ENCODE measurements around the gene BCOR. TPM values are rescaled to one million over a fixed set of nuclear protein-coding genes. Genes with fewer than 3 reads are reported as not detected.

Gene BCOR
- total and polyA plus RNA-seq, 9 of the 15 experiments (the other 6 are each of a cell fraction or from before 2014, with no cell fraction given), result 27.5 to 113 (median 37.6) TPM

DNA sequence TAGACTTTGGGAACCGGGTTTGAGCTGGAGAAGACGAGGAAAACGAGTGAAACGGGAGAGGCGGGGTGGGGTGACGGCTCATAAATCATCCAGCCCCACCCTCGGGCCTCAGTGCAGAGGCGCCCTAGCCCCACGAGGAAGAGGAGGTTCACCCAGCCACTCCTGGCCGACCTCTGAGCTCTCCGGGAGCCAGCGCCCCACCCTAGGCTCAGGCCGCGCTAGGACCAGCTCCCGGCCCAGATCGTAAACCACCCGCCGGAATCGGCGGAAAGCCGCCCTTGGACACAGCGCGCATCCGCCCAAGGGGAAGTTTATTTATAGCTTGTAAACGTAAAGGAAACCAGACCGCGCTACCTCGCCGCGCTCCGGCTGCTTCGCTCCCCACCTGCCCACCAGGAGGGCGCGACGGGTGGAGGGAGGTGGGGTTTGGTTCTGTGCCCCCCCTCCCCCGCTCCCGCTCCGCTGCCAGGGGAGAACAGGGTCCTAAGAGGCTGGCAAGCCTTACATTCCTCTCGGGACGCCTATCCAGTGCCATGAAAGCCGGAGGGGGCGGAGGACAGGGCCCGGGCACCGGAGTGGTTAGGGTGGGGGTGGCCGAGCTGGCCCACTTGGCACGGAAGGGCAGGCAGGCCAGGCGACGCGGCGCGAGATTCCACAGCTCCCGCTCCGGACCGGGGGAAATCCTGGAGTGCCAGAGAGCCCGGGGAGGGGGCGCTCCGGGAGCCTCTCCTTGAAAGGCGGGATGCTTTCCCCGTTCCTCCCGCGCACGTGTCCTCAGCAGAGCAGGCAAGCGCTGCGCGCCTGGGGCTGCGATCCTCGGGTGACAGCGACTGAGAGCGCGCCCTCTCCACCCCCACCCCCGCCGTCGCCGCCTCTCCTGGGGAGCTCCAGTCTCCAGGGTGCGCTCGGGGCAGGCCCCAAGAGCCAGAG is 84.2 kb downstream of the BCOR start (continued):
- TF ChIP-seq, protein P1, sequence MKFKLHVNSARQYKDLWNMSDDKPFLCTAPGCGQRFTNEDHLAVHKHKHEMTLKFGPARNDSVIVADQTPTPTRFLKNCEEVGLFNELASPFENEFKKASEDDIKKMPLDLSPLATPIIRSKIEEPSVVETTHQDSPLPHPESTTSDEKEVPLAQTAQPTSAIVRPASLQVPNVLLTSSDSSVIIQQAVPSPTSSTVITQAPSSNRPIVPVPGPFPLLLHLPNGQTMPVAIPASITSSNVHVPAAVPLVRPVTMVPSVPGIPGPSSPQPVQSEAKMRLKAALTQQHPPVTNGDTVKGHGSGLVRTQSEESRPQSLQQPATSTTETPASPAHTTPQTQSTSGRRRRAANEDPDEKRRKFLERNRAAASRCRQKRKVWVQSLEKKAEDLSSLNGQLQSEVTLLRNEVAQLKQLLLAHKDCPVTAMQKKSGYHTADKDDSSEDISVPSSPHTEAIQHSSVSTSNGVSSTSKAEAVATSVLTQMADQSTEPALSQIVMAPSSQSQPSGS (CRISPR knock-in tag; IDR thresholded peaks at IDR 0.05), result no peak
- TF ChIP-seq, protein P2, sequence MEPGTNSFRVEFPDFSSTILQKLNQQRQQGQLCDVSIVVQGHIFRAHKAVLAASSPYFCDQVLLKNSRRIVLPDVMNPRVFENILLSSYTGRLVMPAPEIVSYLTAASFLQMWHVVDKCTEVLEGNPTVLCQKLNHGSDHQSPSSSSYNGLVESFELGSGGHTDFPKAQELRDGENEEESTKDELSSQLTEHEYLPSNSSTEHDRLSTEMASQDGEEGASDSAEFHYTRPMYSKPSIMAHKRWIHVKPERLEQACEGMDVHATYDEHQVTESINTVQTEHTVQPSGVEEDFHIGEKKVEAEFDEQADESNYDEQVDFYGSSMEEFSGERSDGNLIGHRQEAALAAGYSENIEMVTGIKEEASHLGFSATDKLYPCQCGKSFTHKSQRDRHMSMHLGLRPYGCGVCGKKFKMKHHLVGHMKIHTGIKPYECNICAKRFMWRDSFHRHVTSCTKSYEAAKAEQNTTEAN (CRISPR knock-in tag; IDR thresholded peaks at IDR 0.05), result no peak
- TF ChIP-seq HNRNPL (IDR thresholded peaks at IDR 0.05; ENCODE audit: low read depth, low read length), result peak; percentile 70; the same call in 1 of the 2 replicates
- TF ChIP-seq DACH1 (IDR thresholded peaks at IDR 0.05; ENCODE audit: partially characterized antibody), result no peak
- TF ChIP-seq MEF2D (tag; conservative IDR thresholded peaks at IDR 0.05; ENCODE audit: low read depth), result peak; percentile 81
- TF ChIP-seq, protein P3, sequence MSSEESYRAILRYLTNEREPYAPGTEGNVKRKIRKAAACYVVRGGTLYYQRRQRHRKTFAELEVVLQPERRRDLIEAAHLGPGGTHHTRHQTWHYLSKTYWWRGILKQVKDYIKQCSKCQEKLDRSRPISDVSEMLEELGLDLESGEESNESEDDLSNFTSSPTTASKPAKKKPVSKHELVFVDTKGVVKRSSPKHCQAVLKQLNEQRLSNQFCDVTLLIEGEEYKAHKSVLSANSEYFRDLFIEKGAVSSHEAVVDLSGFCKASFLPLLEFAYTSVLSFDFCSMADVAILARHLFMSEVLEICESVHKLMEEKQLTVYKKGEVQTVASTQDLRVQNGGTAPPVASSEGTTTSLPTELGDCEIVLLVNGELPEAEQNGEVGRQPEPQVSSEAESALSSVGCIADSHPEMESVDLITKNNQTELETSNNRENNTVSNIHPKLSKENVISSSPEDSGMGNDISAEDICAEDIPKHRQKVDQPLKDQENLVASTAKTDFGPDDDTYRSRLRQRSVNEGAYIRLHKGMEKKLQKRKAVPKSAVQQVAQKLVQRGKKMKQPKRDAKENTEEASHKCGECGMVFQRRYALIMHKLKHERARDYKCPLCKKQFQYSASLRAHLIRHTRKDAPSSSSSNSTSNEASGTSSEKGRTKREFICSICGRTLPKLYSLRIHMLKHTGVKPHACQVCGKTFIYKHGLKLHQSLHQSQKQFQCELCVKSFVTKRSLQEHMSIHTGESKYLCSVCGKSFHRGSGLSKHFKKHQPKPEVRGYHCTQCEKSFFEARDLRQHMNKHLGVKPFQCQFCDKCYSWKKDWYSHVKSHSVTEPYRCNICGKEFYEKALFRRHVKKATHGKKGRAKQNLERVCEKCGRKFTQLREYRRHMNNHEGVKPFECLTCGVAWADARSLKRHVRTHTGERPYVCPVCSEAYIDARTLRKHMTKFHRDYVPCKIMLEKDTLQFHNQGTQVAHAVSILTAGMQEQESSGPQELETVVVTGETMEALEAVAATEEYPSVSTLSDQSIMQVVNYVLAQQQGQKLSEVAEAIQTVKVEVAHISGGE (CRISPR knock-in tag; IDR thresholded peaks at IDR 0.05), result peak in 1 of 3 experiments; percentile 41; a peak in 1 of 6 replicates
- TF ChIP-seq RBM39 (optimal IDR thresholded peaks at IDR 0.05; ENCODE audit: low read depth, low read length), result no peak
- TF ChIP-seq, protein P4, sequence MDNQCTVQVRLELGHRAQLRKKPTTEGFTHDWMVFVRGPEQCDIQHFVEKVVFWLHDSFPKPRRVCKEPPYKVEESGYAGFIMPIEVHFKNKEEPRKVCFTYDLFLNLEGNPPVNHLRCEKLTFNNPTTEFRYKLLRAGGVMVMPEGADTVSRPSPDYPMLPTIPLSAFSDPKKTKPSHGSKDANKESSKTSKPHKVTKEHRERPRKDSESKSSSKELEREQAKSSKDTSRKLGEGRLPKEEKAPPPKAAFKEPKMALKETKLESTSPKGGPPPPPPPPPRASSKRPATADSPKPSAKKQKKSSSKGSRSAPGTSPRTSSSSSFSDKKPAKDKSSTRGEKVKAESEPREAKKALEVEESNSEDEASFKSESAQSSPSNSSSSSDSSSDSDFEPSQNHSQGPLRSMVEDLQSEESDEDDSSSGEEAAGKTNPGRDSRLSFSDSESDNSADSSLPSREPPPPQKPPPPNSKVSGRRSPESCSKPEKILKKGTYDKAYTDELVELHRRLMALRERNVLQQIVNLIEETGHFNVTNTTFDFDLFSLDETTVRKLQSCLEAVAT (IDR thresholded peaks at IDR 0.05), result no peak
- TF ChIP-seq GATA2 (CRISPR knock-in tag; IDR thresholded peaks at IDR 0.05), result no peak
- no peak for TF ChIP-seq ZNF764 (CRISPR knock-in tag; IDR thresholded peaks at IDR 0.05; ENCODE audit: low read depth)
- TF ChIP-seq FOSL1 (tag; conservative IDR thresholded peaks at IDR 0.05), result no peak
- no peak for TF ChIP-seq HNRNPUL1 (IDR thresholded peaks at IDR 0.05; ENCODE audit: low read length)
- TF ChIP-seq ZNF561 (CRISPR knock-in tag; conservative IDR thresholded peaks at IDR 0.05), result no peak
- no peak for TF ChIP-seq CC2D1A (IDR thresholded peaks at IDR 0.05)
- TF ChIP-seq MTA3 (IDR thresholded peaks at IDR 0.05; ENCODE audit: borderline replicate concordance), result no peak
- TF ChIP-seq ZNF140 (CRISPR knock-in tag; IDR thresholded peaks at IDR 0.05), result no peak
- TF ChIP-seq, protein P5, sequence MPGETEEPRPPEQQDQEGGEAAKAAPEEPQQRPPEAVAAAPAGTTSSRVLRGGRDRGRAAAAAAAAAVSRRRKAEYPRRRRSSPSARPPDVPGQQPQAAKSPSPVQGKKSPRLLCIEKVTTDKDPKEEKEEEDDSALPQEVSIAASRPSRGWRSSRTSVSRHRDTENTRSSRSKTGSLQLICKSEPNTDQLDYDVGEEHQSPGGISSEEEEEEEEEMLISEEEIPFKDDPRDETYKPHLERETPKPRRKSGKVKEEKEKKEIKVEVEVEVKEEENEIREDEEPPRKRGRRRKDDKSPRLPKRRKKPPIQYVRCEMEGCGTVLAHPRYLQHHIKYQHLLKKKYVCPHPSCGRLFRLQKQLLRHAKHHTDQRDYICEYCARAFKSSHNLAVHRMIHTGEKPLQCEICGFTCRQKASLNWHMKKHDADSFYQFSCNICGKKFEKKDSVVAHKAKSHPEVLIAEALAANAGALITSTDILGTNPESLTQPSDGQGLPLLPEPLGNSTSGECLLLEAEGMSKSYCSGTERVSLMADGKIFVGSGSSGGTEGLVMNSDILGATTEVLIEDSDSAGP (CRISPR knock-in tag; IDR thresholded peaks at IDR 0.05), result no peak
- no peak for TF ChIP-seq HDAC1 (IDR thresholded peaks at IDR 0.05)
